ENCODE results near the gene USP20. TPM values are rescaled to one million over a fixed set of nuclear protein-coding genes. Genes with fewer than 3 reads are reported as not detected.

USP20 gene
- total RNA-seq, 1 donor from 2014 or later = 3.7 TPM

DNA sequence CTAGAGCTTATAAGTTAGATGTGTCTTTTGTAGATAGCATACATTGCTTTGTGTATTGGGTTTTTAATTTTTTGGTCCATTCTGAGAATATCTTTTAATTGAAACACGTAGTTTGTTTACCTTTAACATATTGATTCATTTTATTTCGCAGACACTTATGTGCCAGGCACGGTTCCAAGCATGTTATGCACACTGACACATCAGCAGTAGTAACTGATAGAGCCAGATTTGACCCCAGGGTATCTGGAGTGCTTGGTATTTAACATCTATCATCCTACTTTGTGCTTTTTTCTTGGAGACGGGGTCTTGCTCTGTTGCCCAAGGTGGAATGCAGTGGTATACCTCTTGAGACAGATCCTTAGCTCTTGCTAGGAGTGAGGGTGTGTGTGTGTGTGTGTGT lies 71.9 kb downstream of the USP20 start:
- Histone ChIP-seq H3K27ac (ENCODE audit: low read depth, low read length) (no peak overlapping the region), H3K9ac (ENCODE audit: low read depth in 1 of 3, low read length in 3 of 3) (no peak overlapping the region), H3K9me3 (ENCODE audit: control insufficient read depth in 3 of 3, low read length in 3 of 3) (no peaks in the 10 kb centered on the region), H3K4me1 (ENCODE audit: control insufficient read depth in 3 of 3, insufficient read depth in 3 of 3, low read length in 3 of 3) (no peaks in the 10 kb centered on the region), H3K27me3 (ENCODE audit: control insufficient read depth in 3 of 3, insufficient read depth in 3 of 3, low read length in 3 of 3) (no peaks in the 10 kb centered on the region), H3K4me3 (ENCODE audit: low read length in 3 of 3) (no peak overlapping the region), H3K36me3 (ENCODE audit: control insufficient read depth in 3 of 3, insufficient read depth in 3 of 3, low read length in 3 of 3) (peaks cover 10 to 21% (median 13%) of the 10 kb centered on the region in 3 donors)

DNA sequence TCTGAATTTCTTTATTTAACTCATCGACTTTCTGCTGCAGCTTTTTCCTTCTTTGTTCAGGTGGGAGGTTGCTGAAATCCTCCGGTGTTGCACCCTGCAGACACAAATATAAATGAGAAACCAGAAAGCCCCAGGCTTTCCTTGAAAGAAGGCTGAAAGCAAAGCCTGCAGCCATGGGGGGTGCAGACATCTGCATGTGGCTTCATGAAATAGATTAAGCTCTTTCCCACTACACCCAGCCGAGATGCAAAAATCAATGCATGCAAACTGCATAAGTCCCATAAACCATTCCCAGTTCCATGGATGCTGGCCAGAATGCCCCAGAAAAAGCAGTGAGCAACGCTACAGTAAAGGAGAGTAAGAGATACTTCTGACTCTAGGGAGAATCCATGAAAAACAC lies 73.6 kb downstream of the USP20 start:
- Histone ChIP-seq H3K9me3 (ENCODE audit: control insufficient read depth in 3 of 3, low read length in 3 of 3) (no peaks in the 10 kb centered on the region), H3K27me3 (ENCODE audit: control insufficient read depth in 3 of 3, insufficient read depth in 3 of 3, low read length in 3 of 3) (no peaks in the 10 kb centered on the region), H3K4me3 (ENCODE audit: low read length in 3 of 3) (no peak overlapping the region), H3K36me3 (ENCODE audit: control insufficient read depth in 3 of 3, insufficient read depth in 3 of 3, low read length in 3 of 3) (peaks cover 6 to 13% (median 12%) of the 10 kb centered on the region in 3 donors), H3K4me1 (ENCODE audit: control insufficient read depth in 3 of 3, insufficient read depth in 3 of 3, low read length in 3 of 3) (no peaks in the 10 kb centered on the region), H3K9ac (ENCODE audit: low read depth in 1 of 3, low read length in 3 of 3) (no peak overlapping the region), H3K27ac (ENCODE audit: low read depth, low read length) (no peak overlapping the region)

DNA sequence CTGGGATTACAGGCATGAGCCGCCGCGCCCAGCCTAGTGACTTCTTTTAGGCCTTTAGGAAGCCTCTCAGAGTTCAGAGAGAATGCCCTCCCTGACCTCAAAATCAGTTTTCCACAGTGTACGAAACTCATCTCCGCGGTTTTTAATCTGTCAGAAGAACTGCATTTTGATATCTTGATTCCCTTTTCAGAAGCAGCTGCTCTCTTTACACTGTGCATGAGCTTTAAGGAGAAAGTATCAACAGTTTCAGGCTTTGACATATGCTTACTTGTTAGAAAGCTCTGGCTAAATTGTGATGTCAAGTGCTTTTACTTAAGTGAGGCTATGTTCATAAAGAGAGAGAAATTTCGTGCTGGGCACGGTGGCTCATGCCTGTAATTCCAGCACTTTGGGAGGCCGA lies 74.6 kb downstream of the USP20 start:
- H3K36me3 ChIP-seq (ENCODE audit: control insufficient read depth in 3 of 3, insufficient read depth in 3 of 3, low read length in 3 of 3) = peaks cover 6 to 12% (median 11%) of the 10 kb centered on the region in 3 donors
- H3K27ac ChIP-seq (ENCODE audit: low read depth, low read length) = no peak overlapping the region

DNA sequence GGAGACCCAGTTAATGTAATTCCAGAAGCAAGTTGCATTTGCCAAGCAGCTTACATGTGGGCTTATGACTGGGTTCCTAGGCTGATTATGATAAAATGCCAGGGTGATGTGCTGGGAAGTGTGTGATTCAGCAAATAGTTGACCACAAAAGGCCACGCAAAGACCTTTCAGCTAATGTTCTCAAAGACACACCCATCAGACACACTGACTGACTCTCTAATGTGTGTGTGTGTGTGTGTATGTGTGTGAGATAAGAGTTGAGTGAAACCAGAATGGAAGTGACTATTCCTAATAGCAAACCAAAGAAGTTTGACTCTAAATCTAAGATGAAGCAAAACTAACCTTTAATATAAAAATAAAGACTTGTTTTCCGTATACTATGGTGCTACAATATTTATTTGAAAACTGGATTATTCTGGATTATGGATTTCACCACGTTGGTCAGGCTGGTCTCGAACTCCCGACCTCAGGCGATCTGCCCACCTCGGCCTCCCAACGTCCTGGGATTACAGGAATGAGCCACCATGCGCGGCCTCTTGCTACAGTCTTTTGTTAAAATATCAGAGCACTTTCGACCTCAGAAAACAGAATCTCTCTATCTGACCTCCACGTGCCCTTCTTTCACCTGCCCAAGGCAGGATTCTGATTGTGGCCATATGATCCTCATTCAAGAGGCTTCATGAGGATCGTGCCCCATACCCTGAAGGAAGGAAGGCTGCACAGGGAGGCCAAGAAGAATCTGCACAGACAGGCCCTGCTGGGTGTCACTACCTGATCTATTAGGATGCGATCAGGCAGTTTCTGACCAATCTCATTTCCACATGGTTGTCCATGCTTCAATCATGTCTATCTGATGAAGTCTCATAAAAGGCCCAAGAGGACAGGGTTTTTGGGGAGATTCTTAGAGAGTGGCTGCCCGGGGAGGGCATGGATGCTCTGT lies 75.6 kb downstream of the USP20 start:
- Histone ChIP-seq H3K4me3 (ENCODE audit: low read length in 3 of 3) (no peak overlapping the region), H3K27ac (ENCODE audit: low read depth, low read length) (no peak overlapping the region), H3K27me3 (ENCODE audit: control insufficient read depth in 3 of 3, insufficient read depth in 3 of 3, low read length in 3 of 3) (no peaks in the 10 kb centered on the region), H3K4me1 (ENCODE audit: control insufficient read depth in 3 of 3, insufficient read depth in 3 of 3, low read length in 3 of 3) (no peaks in the 10 kb centered on the region), H3K36me3 (ENCODE audit: control insufficient read depth in 3 of 3, insufficient read depth in 3 of 3, low read length in 3 of 3) (peaks cover 6 to 12% (median 11%) of the 10 kb centered on the region in 3 donors), H3K9me3 (ENCODE audit: control insufficient read depth in 3 of 3, low read length in 3 of 3) (no peaks in the 10 kb centered on the region), H3K9ac (ENCODE audit: low read depth in 1 of 3, low read length in 3 of 3) (no peak overlapping the region)

More for the DNA sequence above, 74.6 kb downstream of the USP20 start:
- Histone ChIP-seq H3K4me1 (ENCODE audit: control insufficient read depth in 3 of 3, insufficient read depth in 3 of 3, low read length in 3 of 3) (no peaks in the 10 kb centered on the region), H3K9ac (ENCODE audit: low read depth in 1 of 3, low read length in 3 of 3) (no peak overlapping the region), H3K27me3 (ENCODE audit: control insufficient read depth in 3 of 3, insufficient read depth in 3 of 3, low read length in 3 of 3) (no peaks in the 10 kb centered on the region), H3K9me3 (ENCODE audit: control insufficient read depth in 3 of 3, low read length in 3 of 3) (no peaks in the 10 kb centered on the region), H3K4me3 (ENCODE audit: low read length in 3 of 3) (no peak overlapping the region)

DNA sequence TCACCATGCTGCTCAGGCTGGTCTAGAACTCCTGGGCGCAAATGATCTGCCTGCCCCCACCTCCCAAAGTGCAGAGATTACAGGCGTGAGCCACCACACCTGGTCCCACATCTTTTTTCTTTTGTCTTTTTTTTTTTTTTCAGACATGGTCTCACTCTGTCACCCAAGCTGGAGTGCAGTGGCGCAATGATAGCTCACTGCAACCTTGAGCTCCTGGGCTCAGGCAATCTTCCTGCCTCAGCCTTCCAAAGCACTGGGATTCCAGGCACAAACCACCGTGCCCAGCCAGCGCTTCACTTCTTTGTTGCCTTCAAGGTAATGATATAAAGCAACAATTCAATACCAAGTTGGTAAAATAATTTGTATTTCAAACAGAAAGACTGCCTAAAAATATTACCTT lies 78.8 kb downstream of the USP20 start:
- Histone ChIP-seq H3K27ac (ENCODE audit: low read depth, low read length) (no peak overlapping the region), H3K36me3 (ENCODE audit: control insufficient read depth in 3 of 3, insufficient read depth in 3 of 3, low read length in 3 of 3) (peaks cover 3 to 7% (median 7%) of the 10 kb centered on the region in 3 donors)

DNA sequence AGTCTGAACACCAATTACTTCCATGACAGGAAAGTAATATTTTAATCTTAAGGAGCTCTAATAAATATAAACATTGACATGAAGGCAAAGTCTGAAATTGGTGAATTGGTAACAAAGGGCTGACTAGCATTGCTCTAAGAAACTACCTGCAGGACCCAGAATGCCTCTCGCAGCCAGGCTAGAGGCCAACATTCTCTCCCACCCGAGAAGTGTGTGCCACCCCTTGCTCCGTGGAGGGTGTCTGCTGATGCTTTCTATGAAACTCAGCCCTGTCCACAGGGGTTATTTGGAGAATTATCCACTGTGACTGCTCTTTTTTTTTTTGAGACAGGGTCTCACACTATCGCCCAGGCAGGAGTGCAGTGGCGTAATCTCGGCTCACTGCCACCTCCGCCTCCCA lies 81.4 kb downstream of the USP20 start:
- H3K4me1 ChIP-seq (ENCODE audit: control insufficient read depth in 3 of 3, insufficient read depth in 3 of 3, low read length in 3 of 3) = no peaks in the 10 kb centered on the region
- H3K27me3 ChIP-seq (ENCODE audit: control insufficient read depth in 3 of 3, insufficient read depth in 3 of 3, low read length in 3 of 3) = no peaks in the 10 kb centered on the region
- H3K9me3 ChIP-seq (ENCODE audit: control insufficient read depth in 3 of 3, low read length in 3 of 3) = no peaks in the 10 kb centered on the region
- no peak overlapping the region for H3K4me3 ChIP-seq (ENCODE audit: low read length in 3 of 3)
- H3K36me3 ChIP-seq (ENCODE audit: control insufficient read depth in 3 of 3, insufficient read depth in 3 of 3, low read length in 3 of 3) = peaks cover 0 to 7% (median 2%) of the 10 kb centered on the region in 3 donors
- H3K9ac ChIP-seq (ENCODE audit: low read depth in 1 of 3, low read length in 3 of 3) = no peak overlapping the region
- no peak overlapping the region for H3K27ac ChIP-seq (ENCODE audit: low read depth, low read length)

More for the DNA sequence above, 78.8 kb downstream of the USP20 start:
- no peaks in the 10 kb centered on the region for H3K27me3 ChIP-seq (ENCODE audit: control insufficient read depth in 3 of 3, insufficient read depth in 3 of 3, low read length in 3 of 3)
- H3K4me3 ChIP-seq (ENCODE audit: low read length in 3 of 3) = no peak overlapping the region
- no peaks in the 10 kb centered on the region for H3K9me3 ChIP-seq (ENCODE audit: control insufficient read depth in 3 of 3, low read length in 3 of 3)
- H3K9ac ChIP-seq (ENCODE audit: low read depth in 1 of 3, low read length in 3 of 3) = no peak overlapping the region
- no peaks in the 10 kb centered on the region for H3K4me1 ChIP-seq (ENCODE audit: control insufficient read depth in 3 of 3, insufficient read depth in 3 of 3, low read length in 3 of 3)

DNA sequence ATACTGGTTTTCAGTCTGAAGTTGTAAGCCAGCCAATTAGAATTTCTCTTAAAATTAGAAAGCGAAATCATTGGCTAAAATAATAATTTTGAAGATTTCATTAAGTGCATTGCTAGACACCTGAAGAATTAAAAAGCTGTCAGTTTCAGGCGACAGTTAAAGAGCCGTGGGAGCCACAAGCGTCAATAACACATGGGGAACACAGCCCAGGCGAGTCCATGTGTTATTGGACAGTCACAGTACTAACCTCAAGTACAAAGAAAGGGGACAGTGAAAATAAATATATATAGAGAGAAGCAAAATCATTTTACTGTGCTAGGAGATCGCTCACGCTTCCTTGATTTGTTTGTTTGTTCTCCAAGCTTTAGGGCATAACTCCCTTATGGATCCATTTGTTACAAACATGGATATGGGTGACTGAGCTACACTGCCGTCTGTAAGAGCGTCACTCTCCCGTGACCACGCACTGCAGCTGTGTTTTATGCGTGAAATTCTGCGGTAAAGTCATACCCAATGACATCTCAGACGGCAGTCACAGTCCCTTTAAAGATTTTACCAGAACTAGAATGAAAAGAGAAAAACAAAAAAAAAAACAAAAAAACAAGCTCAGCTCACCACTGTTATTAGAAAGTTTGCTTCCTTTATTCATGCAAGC lies 83.2 kb downstream of the USP20 start:
- H3K9me3 ChIP-seq (ENCODE audit: control insufficient read depth in 3 of 3, low read length in 3 of 3) = no peaks in the 10 kb centered on the region
- no peak overlapping the region for H3K9ac ChIP-seq (ENCODE audit: low read depth in 1 of 3, low read length in 3 of 3)
- H3K36me3 ChIP-seq (ENCODE audit: control insufficient read depth in 3 of 3, insufficient read depth in 3 of 3, low read length in 3 of 3) = peaks cover 0 to 7% (median 5%) of the 10 kb centered on the region in 3 donors
- no peak overlapping the region for H3K27ac ChIP-seq (ENCODE audit: low read depth, low read length)
- H3K4me3 ChIP-seq (ENCODE audit: low read length in 3 of 3) = no peak overlapping the region
- H3K4me1 ChIP-seq (ENCODE audit: control insufficient read depth in 3 of 3, insufficient read depth in 3 of 3, low read length in 3 of 3) = no peaks in the 10 kb centered on the region
- no peaks in the 10 kb centered on the region for H3K27me3 ChIP-seq (ENCODE audit: control insufficient read depth in 3 of 3, insufficient read depth in 3 of 3, low read length in 3 of 3)

DNA sequence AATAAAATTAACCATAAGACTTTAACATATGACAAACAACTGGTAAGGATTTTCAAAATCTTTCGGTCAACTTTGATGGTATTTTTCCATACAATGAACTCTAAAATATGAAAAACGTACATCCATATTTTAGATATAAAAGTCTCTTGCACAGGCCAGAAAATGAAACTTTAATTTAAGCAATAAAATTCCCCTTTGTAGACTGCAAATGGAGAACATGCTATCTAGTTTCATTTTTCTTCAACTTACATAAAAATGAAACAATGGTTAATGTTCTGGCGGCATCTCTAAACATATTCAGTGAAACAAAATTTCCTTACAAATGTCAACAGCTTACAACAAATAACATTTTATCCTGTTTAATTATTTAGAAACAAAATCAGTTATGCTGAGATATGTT lies 84.0 kb downstream of the USP20 start:
- Histone ChIP-seq H3K27ac (ENCODE audit: low read depth, low read length) (no peak overlapping the region), H3K4me1 (ENCODE audit: control insufficient read depth in 3 of 3, insufficient read depth in 3 of 3, low read length in 3 of 3) (no peaks in the 10 kb centered on the region), H3K4me3 (ENCODE audit: low read length in 3 of 3) (no peak overlapping the region), H3K9ac (ENCODE audit: low read depth in 1 of 3, low read length in 3 of 3) (no peak overlapping the region), H3K36me3 (ENCODE audit: control insufficient read depth in 3 of 3, insufficient read depth in 3 of 3, low read length in 3 of 3) (peaks cover 0 to 9% (median 7%) of the 10 kb centered on the region in 3 donors), H3K9me3 (ENCODE audit: control insufficient read depth in 3 of 3, low read length in 3 of 3) (no peaks in the 10 kb centered on the region), H3K27me3 (ENCODE audit: control insufficient read depth in 3 of 3, insufficient read depth in 3 of 3, low read length in 3 of 3) (no peaks in the 10 kb centered on the region)

DNA sequence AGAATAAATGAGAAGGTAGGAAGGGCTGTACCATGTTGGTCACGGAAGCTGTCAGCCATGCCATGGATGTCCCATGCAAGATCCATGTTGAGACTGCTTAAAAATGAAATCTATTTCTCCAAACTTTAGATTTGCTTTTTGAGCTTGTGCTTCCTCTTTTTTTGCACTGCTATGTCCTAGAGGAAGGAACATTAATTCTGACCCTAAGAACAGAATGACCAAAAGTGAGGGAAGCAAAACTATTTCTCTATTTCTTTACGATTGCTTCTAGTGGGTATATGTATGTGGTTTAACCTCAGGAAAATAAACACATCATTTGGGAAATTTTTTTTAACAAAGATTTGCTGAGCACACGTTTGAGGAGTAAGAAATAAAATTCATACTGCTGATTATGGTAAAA lies 84.6 kb downstream of the USP20 start:
- no peak overlapping the region for H3K9ac ChIP-seq (ENCODE audit: low read depth in 1 of 3, low read length in 3 of 3)
- H3K9me3 ChIP-seq (ENCODE audit: control insufficient read depth in 3 of 3, low read length in 3 of 3) = no peaks in the 10 kb centered on the region
- no peak overlapping the region for H3K4me3 ChIP-seq (ENCODE audit: low read length in 3 of 3)
- H3K27me3 ChIP-seq (ENCODE audit: control insufficient read depth in 3 of 3, insufficient read depth in 3 of 3, low read length in 3 of 3) = no peaks in the 10 kb centered on the region
- no peak overlapping the region for H3K27ac ChIP-seq (ENCODE audit: low read depth, low read length)
- H3K4me1 ChIP-seq (ENCODE audit: control insufficient read depth in 3 of 3, insufficient read depth in 3 of 3, low read length in 3 of 3) = no peaks in the 10 kb centered on the region
- H3K36me3 ChIP-seq (ENCODE audit: control insufficient read depth in 3 of 3, insufficient read depth in 3 of 3, low read length in 3 of 3) = peaks cover 5 to 13% (median 12%) of the 10 kb centered on the region in 3 donors

DNA sequence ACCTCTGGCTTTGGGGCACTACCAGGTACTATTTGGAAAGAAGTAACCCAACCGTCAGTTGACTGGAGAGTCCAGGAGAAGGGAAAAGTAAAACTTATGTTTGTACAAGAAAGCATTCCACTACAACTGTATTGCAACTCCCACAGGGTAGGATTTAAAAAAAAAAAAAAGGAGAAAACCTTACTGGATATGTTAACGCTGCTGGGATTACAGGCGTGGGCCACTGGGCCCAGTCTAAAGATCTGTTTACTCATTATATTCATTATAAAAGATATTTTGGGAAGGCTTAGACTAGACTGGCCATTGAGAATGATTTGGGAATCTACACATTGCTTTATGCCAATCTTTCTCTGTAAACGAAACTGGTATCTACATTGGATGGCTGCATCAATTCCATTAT lies 86.6 kb downstream of the USP20 start:
- H3K27me3 ChIP-seq (ENCODE audit: control insufficient read depth in 3 of 3, insufficient read depth in 3 of 3, low read length in 3 of 3) = no peaks in the 10 kb centered on the region
- no peak overlapping the region for H3K27ac ChIP-seq (ENCODE audit: low read depth, low read length)
- no peak overlapping the region for H3K4me3 ChIP-seq (ENCODE audit: low read length in 3 of 3)
- no peaks in the 10 kb centered on the region for H3K4me1 ChIP-seq (ENCODE audit: control insufficient read depth in 3 of 3, insufficient read depth in 3 of 3, low read length in 3 of 3)
- no peaks in the 10 kb centered on the region for H3K9me3 ChIP-seq (ENCODE audit: control insufficient read depth in 3 of 3, low read length in 3 of 3)
- peaks cover 5 to 18% (median 14%) of the 10 kb centered on the region in 3 donors for H3K36me3 ChIP-seq (ENCODE audit: control insufficient read depth in 3 of 3, insufficient read depth in 3 of 3, low read length in 3 of 3)
- no peak overlapping the region for H3K9ac ChIP-seq (ENCODE audit: low read depth in 1 of 3, low read length in 3 of 3)

All from skeletal muscle tissue (tissue), 4 donors.